Measurements from ENCODE around the gene HSPB6. TPM values are rescaled to one million over a fixed set of nuclear protein-coding genes. Genes with fewer than 3 reads are reported as not detected.
A peak's percentile ranks its signal among the peaks of the same experiment; 100 is the strongest.

HSPB6 gene
- total and polyA plus RNA-seq, 3 experiments from 2014 or later, result not detected

DNA sequence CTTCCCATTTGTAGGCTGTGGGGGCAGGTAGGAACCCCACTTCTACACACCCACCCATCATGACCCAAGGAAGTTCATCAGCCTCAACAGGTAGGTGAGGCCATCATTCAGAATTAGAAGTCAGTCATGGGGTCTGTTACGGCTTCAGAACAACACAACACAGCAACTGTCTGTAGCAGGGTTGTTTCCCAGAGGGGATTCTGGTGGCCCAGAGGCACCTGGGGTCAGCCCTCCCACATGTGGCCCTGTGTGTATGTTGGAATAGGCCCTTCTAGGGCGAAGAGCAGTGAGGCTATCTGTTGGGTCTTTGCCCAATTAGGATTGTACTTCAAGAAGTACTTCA lies 18.0 kb downstream of the HSPB6 start:
- Mint-ChIP-seq H3K27me3 (no peaks in the 10 kb centered on the region), H3K4me3 (peak overlapping the region; percentile 57 to 95 (median 86)), H3K27ac (peak overlapping the region in 6 of 8 donors; percentile 5 to 75 (median 14)), H3K9me3 (no peaks in the 10 kb centered on the region), H3K4me1 (peaks cover 28 to 61% (median 31%) of the 10 kb centered on the region in 3 donors), H3K36me3 (peaks cover 4 to 60% (median 10%) of the 10 kb centered on the region in 3 donors)
- no peaks in the 10 kb centered on the region for H3K9me3 ChIP-seq (ENCODE audit: low read length)
- no peak overlapping the region for H3K4me3 ChIP-seq (ENCODE audit: low read length)
- POLR2A ChIA-PET, result interaction anchor here (1.5 kb wide), 1 partner anchor 10 kb away, joined by 7 read pairs; the partner anchor contains the start of gene LIN37
- no peak overlapping the region for H3K27ac ChIP-seq (ENCODE audit: low read depth, low read length)
- CTCF ChIA-PET, result interaction anchor here (0.8 kb wide), 1 partner anchor 16 kb away, joined by 3 read pairs; no protein-coding TSS in a partner anchor
- H3K36me3 ChIP-seq (ENCODE audit: insufficient read depth, low read length), result peaks cover 22% of the 10 kb centered on the region
- H3K27me3 ChIP-seq (ENCODE audit: insufficient read depth, low read length, poor library complexity, severe bottlenecking), result no peaks in the 10 kb centered on the region
- H3K4me1 ChIP-seq (ENCODE audit: insufficient read depth, low read length), result peaks cover 46% of the 10 kb centered on the region
- no peak for DNase-seq

GRCh38 chr19:35738021-35738886 lies 18.6 kb downstream of the HSPB6 start:
- CTCF ChIA-PET, result interaction anchor here (0.8 to 1.3 kb wide), 3 partner anchors 7 to 45 kb away, joined by 3 to 5 read pairs (median 3); partner anchors contain the start of genes PSENEN and U2AF1L4
- Mint-ChIP-seq H3K9me3 (no peaks in the 10 kb centered on the region), H3K27me3 (no peaks in the 10 kb centered on the region), H3K4me1 (peaks cover 25 to 57% (median 27%) of the 10 kb centered on the region in 3 donors), H3K4me3 (peak overlapping the region in 4 of 7 donors; percentile 15 to 86 (median 65)), H3K36me3 (peaks cover 4 to 63% (median 10%) of the 10 kb centered on the region in 3 donors), H3K27ac (peak overlapping the region in 5 of 8 donors; percentile 5 to 87 (median 11))
- POLR2A ChIA-PET, result no interaction called here
- no peak for DNase-seq
- Histone ChIP-seq H3K4me3 (ENCODE audit: low read length) (no peak overlapping the region), H3K27me3 (ENCODE audit: insufficient read depth, low read length, poor library complexity, severe bottlenecking) (no peaks in the 10 kb centered on the region), H3K27ac (ENCODE audit: low read depth, low read length) (no peak overlapping the region), H3K9me3 (ENCODE audit: low read length) (no peaks in the 10 kb centered on the region), H3K36me3 (ENCODE audit: insufficient read depth, low read length) (peaks cover 22% of the 10 kb centered on the region), H3K4me1 (ENCODE audit: insufficient read depth, low read length) (peaks cover 40% of the 10 kb centered on the region)

DNA sequence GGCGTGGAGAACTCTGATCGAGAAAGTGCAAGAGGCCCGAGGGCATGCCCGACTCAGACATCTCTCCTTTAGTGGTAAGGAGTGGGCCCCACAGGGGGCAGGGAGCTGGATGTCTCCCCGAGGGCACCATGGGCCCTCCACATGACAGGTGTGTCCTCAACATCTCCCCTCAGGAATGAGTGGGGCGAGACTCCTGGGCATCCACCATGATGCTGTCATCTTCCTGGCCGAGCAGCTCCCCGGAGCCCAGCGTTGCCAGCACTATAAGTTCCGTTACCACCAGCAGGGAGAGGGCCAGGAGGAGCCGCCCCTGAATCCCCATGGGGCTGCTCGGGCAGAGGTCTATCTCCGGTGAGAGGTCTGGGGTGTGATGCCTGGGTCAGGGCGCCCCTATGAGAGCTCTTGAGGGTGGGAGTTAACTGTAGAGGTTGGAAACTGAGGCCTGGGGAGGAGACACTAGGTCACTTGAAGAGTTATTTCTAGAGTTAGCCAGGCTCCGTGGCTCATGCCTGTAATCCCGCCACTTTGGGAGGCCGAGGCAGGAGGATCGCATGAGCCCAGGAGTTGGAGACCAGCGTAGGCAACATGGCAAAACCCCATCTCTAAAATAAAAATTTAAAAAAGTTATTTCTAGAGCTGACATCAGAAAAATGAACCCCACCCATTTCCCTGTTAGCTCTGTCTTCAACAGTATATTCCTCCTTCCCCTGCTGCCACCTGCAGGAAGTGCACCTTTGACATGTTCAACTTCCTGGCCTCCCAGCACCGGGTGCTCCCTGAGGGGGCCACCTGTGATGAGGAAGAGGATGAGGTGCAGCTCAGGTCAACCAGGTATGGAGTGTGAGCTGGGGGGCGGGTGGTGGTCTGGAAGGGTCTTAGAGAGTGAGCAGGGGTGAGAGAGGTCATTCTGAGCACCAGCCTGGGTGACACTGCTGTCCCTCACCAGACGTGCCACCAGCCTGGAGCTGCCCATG lies 19.6 kb downstream of the HSPB6 start:
- Mint-ChIP-seq H3K9me3 (no peaks in the 10 kb centered on the region), H3K36me3 (peaks cover 4 to 62% (median 10%) of the 10 kb centered on the region in 3 donors), H3K27me3 (no peaks in the 10 kb centered on the region), H3K27ac (peak overlapping the region in 5 of 8 donors; percentile 25 to 95 (median 76)), H3K4me3 (peak overlapping the region in 2 of 7 donors; percentile 35 to 63), H3K4me1 (peaks cover 17 to 48% (median 19%) of the 10 kb centered on the region in 3 donors)
- ChIA-PET POLR2A (interaction anchor here (0.6 to 1.3 kb wide), 2 partner anchors 9 to 19 kb away, joined by 3 to 5 read pairs; no protein-coding TSS in a partner anchor), CTCF (interaction anchor here (0.9 to 1.6 kb wide), 6 partner anchors 8 to 44 kb away, joined by 3 to 5 read pairs (median 4); partner anchors contain the start of genes LIN37, PSENEN and U2AF1L4)
- peaks cover 30% of the 10 kb centered on the region for H3K4me1 ChIP-seq (ENCODE audit: insufficient read depth, low read length)
- H3K27ac ChIP-seq (ENCODE audit: low read depth, low read length), result no peak overlapping the region
- no peaks in the 10 kb centered on the region for H3K27me3 ChIP-seq (ENCODE audit: insufficient read depth, low read length, poor library complexity, severe bottlenecking)
- H3K9me3 ChIP-seq (ENCODE audit: low read length), result no peaks in the 10 kb centered on the region
- peaks cover 22% of the 10 kb centered on the region for H3K36me3 ChIP-seq (ENCODE audit: insufficient read depth, low read length)
- DNase-seq, result peak in 1 of 5 donors; percentile 25
- no peak overlapping the region for H3K4me3 ChIP-seq (ENCODE audit: low read length)

DNA sequence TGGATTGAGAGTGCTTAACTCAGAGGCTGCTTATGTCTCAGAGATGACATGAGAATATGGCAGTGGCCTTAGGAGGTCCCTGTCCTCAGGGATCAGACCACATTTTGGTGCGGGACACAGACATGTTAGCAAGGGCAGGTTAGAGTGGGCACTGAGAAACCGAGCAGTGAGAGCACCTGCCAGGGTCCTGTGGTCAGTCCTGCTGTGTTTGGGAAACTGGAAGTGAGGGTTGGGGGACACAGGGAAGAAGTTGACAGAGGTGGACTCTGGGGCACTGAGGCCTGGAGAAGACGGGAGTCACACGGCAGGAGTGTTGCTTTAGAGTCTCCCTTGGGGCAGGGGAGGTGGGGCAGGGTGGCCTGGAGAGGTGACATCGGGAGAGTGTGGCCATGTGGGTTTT lies 21.9 kb downstream of the HSPB6 start:
- no peaks in the 10 kb centered on the region for H3K9me3 ChIP-seq (ENCODE audit: low read length)
- no peak overlapping the region for H3K4me3 ChIP-seq (ENCODE audit: low read length)
- ChIA-PET CTCF (no interaction called here), POLR2A (no interaction called here)
- H3K36me3 Mint-ChIP-seq, result peaks cover 8 to 79% (median 10%) of the 10 kb centered on the region in 3 donors
- no peaks in the 10 kb centered on the region for H3K27me3 ChIP-seq (ENCODE audit: insufficient read depth, low read length, poor library complexity, severe bottlenecking)
- peak overlapping the region in 3 of 8 donors; percentile 76 to 90 (median 90) for H3K27ac Mint-ChIP-seq
- no peak for DNase-seq
- no peak overlapping the region for H3K27ac ChIP-seq (ENCODE audit: low read depth, low read length)
- H3K36me3 ChIP-seq (ENCODE audit: insufficient read depth, low read length), result peaks cover 36% of the 10 kb centered on the region
- no peaks in the 10 kb centered on the region for H3K9me3 Mint-ChIP-seq
- H3K4me1 ChIP-seq (ENCODE audit: insufficient read depth, low read length), result peaks cover 19% of the 10 kb centered on the region
- peak overlapping the region in 1 of 7 donors; percentile 76 for H3K4me3 Mint-ChIP-seq
- no peaks in the 10 kb centered on the region for H3K27me3 Mint-ChIP-seq
- peaks cover 9 to 34% (median 16%) of the 10 kb centered on the region in 3 donors for H3K4me1 Mint-ChIP-seq

DNA sequence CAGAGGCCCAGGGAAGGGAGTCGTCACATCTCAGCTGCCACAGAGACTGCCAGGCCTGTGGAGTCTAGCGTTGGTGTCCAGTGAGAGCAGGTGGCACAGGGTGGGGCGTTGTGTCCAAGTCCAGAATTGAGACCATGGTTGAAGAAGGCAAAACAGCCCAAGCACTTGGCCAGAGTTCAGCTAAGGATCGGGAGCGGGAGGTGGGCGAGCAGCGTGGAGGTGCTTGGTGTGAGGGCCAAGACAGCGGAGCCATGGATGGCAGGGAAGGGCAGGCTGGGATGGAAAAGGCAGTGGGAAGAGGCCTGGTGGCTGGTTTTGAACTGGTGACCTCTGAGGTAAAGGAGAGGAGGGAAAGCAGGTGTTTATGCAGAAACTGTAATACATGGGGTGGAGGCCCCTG lies 22.6 kb downstream of the HSPB6 start:
- Mint-ChIP-seq H3K4me1 (peaks cover 5 to 28% (median 13%) of the 10 kb centered on the region in 3 donors), H3K9me3 (no peaks in the 10 kb centered on the region), H3K36me3 (peaks cover 10 to 85% (median 11%) of the 10 kb centered on the region in 3 donors), H3K27ac (peak overlapping the region in 7 of 8 donors; percentile 14 to 89 (median 66)), H3K27me3 (no peaks in the 10 kb centered on the region), H3K4me3 (peak overlapping the region in 1 of 7 donors; percentile 76)
- Histone ChIP-seq H3K9me3 (ENCODE audit: low read length) (no peaks in the 10 kb centered on the region), H3K4me3 (ENCODE audit: low read length) (no peak overlapping the region), H3K27me3 (ENCODE audit: insufficient read depth, low read length, poor library complexity, severe bottlenecking) (no peaks in the 10 kb centered on the region), H3K4me1 (ENCODE audit: insufficient read depth, low read length) (peaks cover 13% of the 10 kb centered on the region), H3K27ac (ENCODE audit: low read depth, low read length) (no peak overlapping the region), H3K36me3 (ENCODE audit: insufficient read depth, low read length) (peaks cover 42% of the 10 kb centered on the region)
- no peak for DNase-seq
- ChIA-PET CTCF (no interaction called here), POLR2A (no interaction called here)

- Mint-ChIP-seq H3K27me3 (no peaks in the 10 kb centered on the region), H3K4me3 (no peak overlapping the region), H3K27ac (peak overlapping the region in 4 of 8 donors; percentile 3 to 66 (median 38)), H3K9me3 (no peaks in the 10 kb centered on the region), H3K4me1 (peaks cover 5 to 20% (median 13%) of the 10 kb centered on the region in 3 donors), H3K36me3 (peaks cover 10 to 87% (median 14%) of the 10 kb centered on the region in 3 donors)
- DNase-seq, result no peak
- Histone ChIP-seq H3K36me3 (ENCODE audit: insufficient read depth, low read length) (peaks cover 42% of the 10 kb centered on the region), H3K4me1 (ENCODE audit: insufficient read depth, low read length) (peaks cover 12% of the 10 kb centered on the region), H3K27ac (ENCODE audit: low read depth, low read length) (no peak overlapping the region), H3K9me3 (ENCODE audit: low read length) (no peaks in the 10 kb centered on the region), H3K27me3 (ENCODE audit: insufficient read depth, low read length, poor library complexity, severe bottlenecking) (no peaks in the 10 kb centered on the region), H3K4me3 (ENCODE audit: low read length) (no peak overlapping the region)
- POLR2A ChIA-PET, result interaction anchor here (0.7 kb wide), 1 partner anchor 15 kb away, joined by 3 read pairs; no protein-coding TSS in a partner anchor
- CTCF ChIA-PET, result no interaction called here
Observed at GRCh38 chr19:35733180-35734125, 23.4 kb downstream of the HSPB6 start.

Measured in CD8-positive, alpha-beta memory T cell (primary cell).